DND-41 (cell line): ENCODE results near the gene FAU.

Experiments
- ATAC-seq: fragments of 200-7000 bp; cut with Tn5 transposase; 3 replicates; pipeline ENCODE4 v1.9.1; 2021; ENCODE audit warnings: low read depth; ENCODE audit not compliant: insufficient read depth
- DNase-seq: peaks from one replicate; pipeline ENCODE4 v3.0.0-alpha.2; 2020
- H2AFZ ChIP-seq: 2 replicates; pipeline ENCODE4 v1.6.0; 2012; ENCODE audit warnings: low read depth, low read length
- H3K27ac ChIP-seq: 2 replicates; pipeline ENCODE4 v1.5.1; 2012; ENCODE audit warnings: low read length, inconsistent platforms
- H3K27me3 ChIP-seq: fragments of 200-600 bp; sonication (generic); 2 replicates; pipeline ENCODE4 v1.6.0; 2012; ENCODE audit warnings: low read length, mild to moderate bottlenecking, inconsistent platforms; ENCODE audit not compliant: insufficient read depth, poor library complexity
- H3K36me3 ChIP-seq: 2 replicates; pipeline ENCODE4 v1.5.1; 2012; ENCODE audit warnings: low read length, inconsistent platforms; ENCODE audit not compliant: insufficient read depth
- H3K4me1 ChIP-seq: 2 replicates; pipeline ENCODE4 v1.5.1; 2012; ENCODE audit warnings: mild to moderate bottlenecking, low read length; ENCODE audit not compliant: insufficient read depth
- H3K4me2 ChIP-seq: 2 replicates; pipeline ENCODE4 v1.6.0; 2012; ENCODE audit warnings: mild to moderate bottlenecking, moderate library complexity, low read length, inconsistent platforms; ENCODE audit not compliant: insufficient read depth
- H3K4me3 ChIP-seq, 2 experiments: fragments of 200-600 bp in 1 of 2; shearing (Covaris generic) in 1 of 2; 2 replicates each; pipeline ENCODE4 v1.5.1; 2012 to 2016; ENCODE audit warnings: inconsistent platforms in 2 of 2, low read length in 2 of 2, mild to moderate bottlenecking in 2 of 2, low read depth in 1 of 2, moderate library complexity in 1 of 2
- H3K79me2 ChIP-seq: 2 replicates; pipeline ENCODE4 v1.6.0; 2012; ENCODE audit warnings: low read length, inconsistent platforms; ENCODE audit not compliant: insufficient read depth
- H3K9ac ChIP-seq: 2 replicates; pipeline ENCODE4 v1.6.0; 2012; ENCODE audit warnings: low read depth, mild to moderate bottlenecking, inconsistent platforms, low read length, moderate library complexity
- H3K9me3 ChIP-seq: 2 replicates; pipeline ENCODE4 v1.5.1; 2012; ENCODE audit warnings: low read length, moderate library complexity, mild to moderate bottlenecking, inconsistent platforms; ENCODE audit not compliant: insufficient read depth, severe bottlenecking
- H4K20me1 ChIP-seq: 2 replicates; pipeline ENCODE4 v1.6.0; 2012; ENCODE audit warnings: low read length; ENCODE audit not compliant: insufficient read depth
- CTCF ChIP-seq: IDR thresholded peaks from 2 replicates; pipeline ENCODE4 v1.5.1; 2012; ENCODE audit warnings: borderline replicate concordance, low read length, moderate library complexity, mild to moderate bottlenecking; ENCODE audit not compliant: poor library complexity, severe bottlenecking; ENCODE audit errors: extremely low read depth
- EZH2 ChIP-seq: IDR thresholded peaks from 3 replicates; pipeline ENCODE4 v1.6.1; 2012; ENCODE audit warnings: borderline replicate concordance, low read depth, mild to moderate bottlenecking, moderate library complexity, low read length, inconsistent platforms; ENCODE audit not compliant: severe bottlenecking

The FAU gene

GRCh38 chr11:65124480-65125196 is 2.7 kb upstream of the FAU start:
- ATAC-seq (no peak), DNase-seq (no peak)
- no peaks in the 10 kb centered on the region for H3K27me3 ChIP-seq
- no peak overlapping the region for H3K9ac ChIP-seq
- H3K4me2 ChIP-seq: no peak overlapping the region
- H3K9me3 ChIP-seq: no peaks in the 10 kb centered on the region
- H3K79me2 ChIP-seq: peaks cover 48% of the 10 kb centered on the region
- peaks cover 22% of the 10 kb centered on the region; the same call in 1 of the 2 replicates for H4K20me1 ChIP-seq
- TF ChIP-seq EZH2 (no peak), CTCF (no peak)
- H3K36me3 ChIP-seq: peaks cover 78% of the 10 kb centered on the region
- H3K4me1 ChIP-seq: peaks cover 33% of the 10 kb centered on the region
- no peak overlapping the region for H2AFZ ChIP-seq
- no peak overlapping the region for H3K4me3 ChIP-seq
- no peak overlapping the region for H3K27ac ChIP-seq

- Histone ChIP-seq H3K9ac (peak overlapping the region; percentile 86), H3K4me3 (peak overlapping the region; percentile 90 to 92), H3K4me1 (peaks cover 48% of the 10 kb centered on the region), H3K27ac (peak overlapping the region; percentile 80), H3K9me3 (no peaks in the 10 kb centered on the region), H2AFZ (peak overlapping the region; percentile 91), H4K20me1 (peaks cover 18% of the 10 kb centered on the region; the same call in 1 of the 2 replicates), H3K4me2 (peak overlapping the region; percentile 90), H3K79me2 (peaks cover 59% of the 10 kb centered on the region), H3K27me3 (no peaks in the 10 kb centered on the region), H3K36me3 (peaks cover 65% of the 10 kb centered on the region)
- DNase-seq (no peak), ATAC-seq (no peak)
- no peak for TF ChIP-seq CTCF
Measured at GRCh38 chr11:65121447-65121864, 478 bp downstream of the FAU start.

- no peaks in the 10 kb centered on the region for H3K9me3 ChIP-seq
- H3K4me2 ChIP-seq: peak overlapping the region; percentile 90
- H3K4me1 ChIP-seq: peaks cover 54% of the 10 kb centered on the region
- peaks cover 65% of the 10 kb centered on the region for H3K36me3 ChIP-seq
- H3K4me3 ChIP-seq: peak overlapping the region; percentile 90 to 92; a peak in 3 of 4 replicates
- H4K20me1 ChIP-seq: peaks cover 23% of the 10 kb centered on the region; the same call in 1 of the 2 replicates
- H3K9ac ChIP-seq: peak overlapping the region; percentile 86
- no peaks in the 10 kb centered on the region for H3K27me3 ChIP-seq
- DNase-seq: no peak
- peaks cover 65% of the 10 kb centered on the region for H3K79me2 ChIP-seq
- TF ChIP-seq CTCF: no peak
- no peak for TF ChIP-seq EZH2
- ATAC-seq: no peak
- H3K27ac ChIP-seq: peak overlapping the region; percentile 80
- H2AFZ ChIP-seq: no peak overlapping the region
Measured at GRCh38 chr11:65120831-65121230, 1.1 kb downstream of the FAU start.
